WTC11 (cell line): ENCODE data around the gene DLG1. TPM values are rescaled to one million over a fixed set of nuclear protein-coding genes. Genes with fewer than 3 reads are reported as not detected.

Experiments used
- ATAC-seq: fragments of 200-7000 bp; cut with Tn5 transposase; 2 replicates; pipeline ENCODE4 v1.10.0; 2021; ENCODE audit warnings: mild to moderate bottlenecking, moderate library complexity
- CTCF ChIA-PET: fragments of 300-600 bp; sonication (Branson Sonifier 250); formaldehyde crosslinking; loops from one replicate; lab custom pipeline; 2021; ENCODE audit warnings: antibody characterized with exemption; lab: Charles Lee
- POLR2A ChIA-PET: fragments of 350-600 bp; sonication (Branson Sonifier 250); formaldehyde crosslinking; loops from one replicate; lab custom pipeline; 2021; ENCODE audit warnings: antibody characterized with exemption; lab: Charles Lee
- DNase-seq: peaks from one replicate; pipeline ENCODE4 v3.0.0; 2021; ENCODE audit warnings: low spot score
- H3K27ac Mint-ChIP-seq: 2 replicates; pipeline ENCODE4 v1.8.0; 2021; ENCODE audit warnings: mixed read lengths
- H3K27me3 Mint-ChIP-seq: 2 replicates; pipeline ENCODE4 v1.8.0; 2021; ENCODE audit warnings: low read depth, mild to moderate bottlenecking, moderate library complexity, mixed read lengths
- H3K36me3 Mint-ChIP-seq: 2 replicates; pipeline ENCODE4 v1.8.0; 2021; ENCODE audit warnings: mixed read lengths
- H3K4me1 Mint-ChIP-seq: 2 replicates; pipeline ENCODE4 v1.8.0; 2022; ENCODE audit warnings: mixed read lengths
- H3K4me3 Mint-ChIP-seq: 2 replicates; pipeline ENCODE4 v1.8.0; 2021; ENCODE audit warnings: mild to moderate bottlenecking, moderate library complexity, mixed read lengths
- H3K9me3 Mint-ChIP-seq: 2 replicates; pipeline ENCODE4 v1.8.0; 2021; ENCODE audit warnings: mixed read lengths
- ATF2 ChIP-seq: sonication (generic); formaldehyde crosslinking; IDR thresholded peaks from 2 replicates; pipeline ENCODE4 v1.8.1; 2022; ENCODE audit warnings: low read depth, missing genetic modification reagents, borderline replicate concordance
- CREM ChIP-seq: sonication (generic); formaldehyde crosslinking; IDR thresholded peaks from 2 replicates; pipeline ENCODE4 v1.8.1; 2022; ENCODE audit warnings: mild to moderate bottlenecking, missing genetic modification reagents, moderate library complexity
- E2F1 ChIP-seq: sonication (generic); formaldehyde crosslinking; IDR thresholded peaks from 2 replicates; pipeline ENCODE4 v1.8.0; 2022; ENCODE audit warnings: mild to moderate bottlenecking, missing genetic modification reagents
- ESRRA ChIP-seq: sonication (generic); formaldehyde crosslinking; IDR thresholded peaks from 2 replicates; pipeline ENCODE4 v1.8.1; 2022; ENCODE audit warnings: mild to moderate bottlenecking, missing genetic modification reagents, borderline replicate concordance
- GABPB1 ChIP-seq: sonication (generic); formaldehyde crosslinking; IDR thresholded peaks from 2 replicates; pipeline ENCODE4 v1.8.1; 2023; ENCODE audit warnings: mild to moderate bottlenecking, missing genetic modification reagents
- GTF2I ChIP-seq: fragments of 250-450 bp; sonication (Bioruptor Pico); conservative IDR thresholded peaks from 2 replicates; pipeline ENCODE4 v1.4.0; 2021; ENCODE audit warnings: mild to moderate bottlenecking
- NR1H2 ChIP-seq: sonication (generic); formaldehyde crosslinking; IDR thresholded peaks from 2 replicates; pipeline ENCODE4 v1.9.0; 2021; ENCODE audit warnings: mild to moderate bottlenecking, moderate library complexity, missing genetic modification reagents
- NR3C1 ChIP-seq: sonication (generic); formaldehyde crosslinking; conservative IDR thresholded peaks from 2 replicates; pipeline ENCODE4 v1.8.1; 2023; ENCODE audit warnings: low read depth, mild to moderate bottlenecking, missing genetic modification reagents
- PRRX2 ChIP-seq: fragments of 250-450 bp; sonication (Bioruptor Pico); IDR thresholded peaks from 2 replicates; pipeline ENCODE4 v1.8.0; 2021; ENCODE audit warnings: mild to moderate bottlenecking
- STAT6 ChIP-seq: sonication (generic); formaldehyde crosslinking; conservative IDR thresholded peaks from 2 replicates; pipeline ENCODE4 v1.8.1; 2023; ENCODE audit warnings: mild to moderate bottlenecking, low read depth, missing genetic modification reagents, moderate library complexity
- ZBTB21 ChIP-seq: sonication (generic); formaldehyde crosslinking; IDR thresholded peaks from 2 replicates; pipeline ENCODE4 v1.8.1; 2023; ENCODE audit warnings: mild to moderate bottlenecking, missing genetic modification reagents, borderline replicate concordance
- ZNF317 ChIP-seq: sonication (generic); formaldehyde crosslinking; IDR thresholded peaks from 2 replicates; pipeline ENCODE4 v1.8.1; 2023; ENCODE audit warnings: low read depth, mild to moderate bottlenecking, moderate library complexity, missing genetic modification reagents, borderline replicate concordance
- ZNF396 ChIP-seq: fragments of 250-450 bp; sonication (Bioruptor Pico); IDR thresholded peaks from 2 replicates; pipeline ENCODE4 v1.8.0; 2021; ENCODE audit warnings: mild to moderate bottlenecking, moderate library complexity, borderline replicate concordance
- total RNA-seq: library from RNA; stranded (reverse); gene quantifications from 3 replicates; pipeline ENCODE4 v1.2.3, GENCODE V29; 2021
- TF ChIP-seq, protein P1 (sequence below): fragments of 250-450 bp; sonication (Bioruptor Pico); IDR thresholded peaks from 2 replicates; pipeline ENCODE4 v1.8.0; 2021; ENCODE audit warnings: mild to moderate bottlenecking
- TF ChIP-seq, protein P2 (sequence below): fragments of 200-600 bp; IDR thresholded peaks from 2 replicates; pipeline ENCODE4 v1.8.0; 2022; ENCODE audit warnings: antibody characterized with exemption
- TF ChIP-seq, protein P3 (sequence below): sonication (generic); formaldehyde crosslinking; IDR thresholded peaks from 2 replicates; pipeline ENCODE4 v1.8.1; 2023; ENCODE audit warnings: mild to moderate bottlenecking, moderate library complexity, missing genetic modification reagents

The DLG1 gene
- total RNA-seq, 1 experiment from 2014 or later: 81.1 TPM

DNA sequence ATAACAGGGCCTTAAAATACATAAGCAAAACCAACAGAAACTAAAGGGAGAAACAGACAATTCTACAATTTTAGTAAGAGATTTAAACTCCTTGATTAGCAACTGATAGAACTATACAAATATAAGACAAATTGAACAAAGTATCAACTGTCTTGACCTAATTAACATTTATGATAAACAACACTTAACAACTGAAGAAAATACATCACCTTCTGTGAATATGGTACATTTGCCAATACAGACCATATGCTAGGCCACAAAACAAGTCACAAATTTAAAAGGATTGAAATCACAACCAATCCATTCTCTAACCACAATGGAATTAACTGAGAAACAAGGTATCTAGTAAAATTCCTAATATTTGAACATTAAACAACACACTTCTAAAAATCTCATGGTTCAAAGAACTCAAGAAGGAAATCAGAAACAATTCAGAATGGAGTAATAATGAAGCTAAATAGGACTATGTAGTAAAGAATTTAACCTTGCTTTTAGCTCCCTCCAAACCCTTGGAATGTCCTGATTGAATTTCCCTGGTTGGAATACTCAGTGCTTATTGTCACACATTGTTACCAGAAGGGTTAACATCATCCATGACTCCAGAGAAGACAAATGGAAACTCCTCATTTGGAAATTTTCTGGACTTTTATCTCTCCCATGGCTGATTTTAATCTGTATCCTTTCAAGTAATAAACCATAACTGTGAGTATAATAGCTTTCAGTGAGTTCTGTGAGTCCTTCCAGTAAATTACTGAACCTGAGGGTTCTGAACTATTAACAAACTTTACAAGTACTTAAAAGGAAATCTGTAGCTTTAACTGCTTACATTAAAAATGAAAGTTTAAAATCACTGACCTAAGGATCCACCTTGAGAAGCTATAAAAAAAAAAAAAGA is 88.8 kb downstream of the DLG1 start (continued):
- TF ChIP-seq, protein P1, sequence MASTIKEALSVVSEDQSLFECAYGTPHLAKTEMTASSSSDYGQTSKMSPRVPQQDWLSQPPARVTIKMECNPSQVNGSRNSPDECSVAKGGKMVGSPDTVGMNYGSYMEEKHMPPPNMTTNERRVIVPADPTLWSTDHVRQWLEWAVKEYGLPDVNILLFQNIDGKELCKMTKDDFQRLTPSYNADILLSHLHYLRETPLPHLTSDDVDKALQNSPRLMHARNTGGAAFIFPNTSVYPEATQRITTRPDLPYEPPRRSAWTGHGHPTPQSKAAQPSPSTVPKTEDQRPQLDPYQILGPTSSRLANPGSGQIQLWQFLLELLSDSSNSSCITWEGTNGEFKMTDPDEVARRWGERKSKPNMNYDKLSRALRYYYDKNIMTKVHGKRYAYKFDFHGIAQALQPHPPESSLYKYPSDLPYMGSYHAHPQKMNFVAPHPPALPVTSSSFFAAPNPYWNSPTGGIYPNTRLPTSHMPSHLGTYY (CRISPR knock-in tag): no peak
- TF ChIP-seq ZNF396 (CRISPR knock-in tag) (no peak), GTF2I (no peak), GABPB1 (CRISPR knock-in tag) (no peak), ZNF317 (CRISPR knock-in tag) (no peak)

DNA sequence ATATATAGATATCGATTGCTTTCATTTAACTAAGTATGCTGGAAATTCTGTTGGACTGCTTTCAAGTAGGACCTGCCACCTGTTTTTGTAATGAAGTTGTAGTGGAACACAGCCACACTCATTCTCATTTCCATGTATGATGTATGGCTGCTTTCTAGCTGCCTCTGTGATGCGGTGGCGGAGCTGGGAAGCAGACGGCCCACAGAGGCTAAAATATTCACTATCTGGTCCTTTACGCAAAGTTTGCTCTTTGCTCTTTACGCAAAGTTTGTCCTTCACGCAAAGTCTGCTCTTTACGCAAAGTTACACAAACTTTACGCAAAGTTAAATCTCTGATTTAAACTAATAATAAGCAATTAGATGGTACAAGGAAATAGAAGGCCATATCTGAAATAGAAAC is 91.5 kb downstream of the DLG1 start:
- Mint-ChIP-seq H3K4me1 (peaks cover 83% of the 10 kb centered on the region), H3K36me3 (peaks cover 5% of the 10 kb centered on the region; the same call in 1 of the 2 replicates), H3K27me3 (0 out of 2 replicates have a peak, but pooled peaks cover 2% of the 10 kb centered on the region), H3K9me3 (peaks cover 8% of the 10 kb centered on the region), H3K4me3 (no peak overlapping the region), H3K27ac (no peak overlapping the region)
- DNase-seq (no peak), ATAC-seq (no peak)
- ChIA-PET POLR2A (no interaction called here), CTCF (interaction anchor here (1.1 kb wide), 1 partner anchor 16 kb away, joined by 3 read pairs; no protein-coding TSS in a partner anchor)
- TF ChIP-seq ATF2: no peak
- no peak for TF ChIP-seq ZBTB21
- TF ChIP-seq ESRRA (CRISPR knock-in tag): no peak
- TF ChIP-seq CREM (CRISPR knock-in tag): no peak
- TF ChIP-seq, protein P2, sequence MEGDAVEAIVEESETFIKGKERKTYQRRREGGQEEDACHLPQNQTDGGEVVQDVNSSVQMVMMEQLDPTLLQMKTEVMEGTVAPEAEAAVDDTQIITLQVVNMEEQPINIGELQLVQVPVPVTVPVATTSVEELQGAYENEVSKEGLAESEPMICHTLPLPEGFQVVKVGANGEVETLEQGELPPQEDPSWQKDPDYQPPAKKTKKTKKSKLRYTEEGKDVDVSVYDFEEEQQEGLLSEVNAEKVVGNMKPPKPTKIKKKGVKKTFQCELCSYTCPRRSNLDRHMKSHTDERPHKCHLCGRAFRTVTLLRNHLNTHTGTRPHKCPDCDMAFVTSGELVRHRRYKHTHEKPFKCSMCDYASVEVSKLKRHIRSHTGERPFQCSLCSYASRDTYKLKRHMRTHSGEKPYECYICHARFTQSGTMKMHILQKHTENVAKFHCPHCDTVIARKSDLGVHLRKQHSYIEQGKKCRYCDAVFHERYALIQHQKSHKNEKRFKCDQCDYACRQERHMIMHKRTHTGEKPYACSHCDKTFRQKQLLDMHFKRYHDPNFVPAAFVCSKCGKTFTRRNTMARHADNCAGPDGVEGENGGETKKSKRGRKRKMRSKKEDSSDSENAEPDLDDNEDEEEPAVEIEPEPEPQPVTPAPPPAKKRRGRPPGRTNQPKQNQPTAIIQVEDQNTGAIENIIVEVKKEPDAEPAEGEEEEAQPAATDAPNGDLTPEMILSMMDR: no peak
- TF ChIP-seq, protein P3, sequence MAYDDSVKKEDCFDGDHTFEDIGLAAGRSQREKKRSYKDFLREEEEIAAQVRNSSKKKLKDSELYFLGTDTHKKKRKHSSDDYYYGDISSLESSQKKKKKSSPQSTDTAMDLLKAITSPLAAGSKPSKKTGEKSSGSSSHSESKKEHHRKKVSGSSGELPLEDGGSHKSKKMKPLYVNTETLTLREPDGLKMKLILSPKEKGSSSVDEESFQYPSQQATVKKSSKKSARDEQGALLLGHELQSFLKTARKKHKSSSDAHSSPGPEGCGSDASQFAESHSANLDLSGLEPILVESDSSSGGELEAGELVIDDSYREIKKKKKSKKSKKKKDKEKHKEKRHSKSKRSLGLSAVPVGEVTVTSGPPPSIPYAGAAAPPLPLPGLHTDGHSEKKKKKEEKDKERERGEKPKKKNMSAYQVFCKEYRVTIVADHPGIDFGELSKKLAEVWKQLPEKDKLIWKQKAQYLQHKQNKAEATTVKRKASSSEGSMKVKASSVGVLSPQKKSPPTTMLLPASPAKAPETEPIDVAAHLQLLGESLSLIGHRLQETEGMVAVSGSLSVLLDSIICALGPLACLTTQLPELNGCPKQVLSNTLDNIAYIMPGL (CRISPR knock-in tag): no peak
- TF ChIP-seq NR3C1 (CRISPR knock-in tag): no peak
- no peak for TF ChIP-seq PRRX2
- TF ChIP-seq STAT6 (CRISPR knock-in tag): no peak
- TF ChIP-seq GTF2I: no peak
- TF ChIP-seq E2F1: no peak
- no peak for TF ChIP-seq NR1H2 (CRISPR knock-in tag)
